GM12865 (cell line): Measurements from ENCODE around the gene PPP1R1B.

Experiments
- DNase-seq: peaks from one replicate; pipeline ENCODE4 v3.0.0; 2010; ENCODE audit warnings: low read depth
- H3K4me3 ChIP-seq: 2 replicates; pipeline ENCODE4 v1.5.1; 2011; ENCODE audit warnings: mild to moderate bottlenecking, low read depth, low read length, control low read depth
- CTCF ChIP-seq: IDR thresholded peaks from 2 replicates; pipeline ENCODE4 v1.5.1; 2011; ENCODE audit warnings: low read length, control low read depth, low read depth, inconsistent platforms; ENCODE audit not compliant: insufficient read depth; ENCODE audit errors: missing control alignments

The PPP1R1B gene

GRCh38 chr17:39661744-39662541 lies 35.2 kb downstream of the PPP1R1B start:
- no peak overlapping the region for H3K4me3 ChIP-seq
- no peak for DNase-seq
- TF ChIP-seq CTCF = no peak

- TF ChIP-seq CTCF = no peak
- no peak overlapping the region for H3K4me3 ChIP-seq
- no peak for DNase-seq
Measured at GRCh38 chr17:39662551-39663339, 36.0 kb downstream of the PPP1R1B start.

GRCh38 chr17:39663340-39663687 lies 36.6 kb downstream of the PPP1R1B start:
- TF ChIP-seq CTCF = no peak
- no peak for DNase-seq
- no peak overlapping the region for H3K4me3 ChIP-seq

- H3K4me3 ChIP-seq = no peak overlapping the region
- TF ChIP-seq CTCF = no peak
- no peak for DNase-seq
Measured at GRCh38 chr17:39663688-39664580, 37.2 kb downstream of the PPP1R1B start.

GRCh38 chr17:39664581-39665561 lies 38.1 kb downstream of the PPP1R1B start, which contains the start of gene TCAP:
Gene TCAP (plus strand): TSS chr17:39665349. CDS start chr17:39665360, 11 bp downstream.
- no peak within 1 kb of the TSS for H3K4me3 ChIP-seq
- no peak for TF ChIP-seq CTCF

More at GRCh38 chr17:39664581-39665561, 38.1 kb downstream of the PPP1R1B start, which contains the start of gene TCAP:
- no peak for DNase-seq
